CD14-positive monocyte (primary cell): Measurements from ENCODE around the gene MSLN. TPM values are rescaled to one million over a fixed set of nuclear protein-coding genes. Genes with fewer than 3 reads are reported as not detected.

ENCODE experiments used
- DNase-seq, 3 donors: peaks; one replicate each; pipeline ENCODE4 v3.0.0-alpha.2; 2011 to 2022
- H2AFZ ChIP-seq: 2 replicates; pipeline ENCODE4 v1.6.0; 2012; ENCODE audit warnings: mild to moderate bottlenecking, low read depth, low read length, inconsistent platforms; ENCODE audit not compliant: insufficient read depth, poor library complexity, severe bottlenecking
- H3K27ac ChIP-seq, 2 donors: 1 replicate in 1 of 2; 2 replicates in 1 of 2; pipeline ENCODE4 v1.5.1; 2012 to 2013; ENCODE audit warnings: low read length in 2 of 2, control low read depth in 1 of 2, inconsistent platforms in 1 of 2, low read depth in 1 of 2, mild to moderate bottlenecking in 1 of 2
- H3K27me3 ChIP-seq, 2 donors: one replicate each; pipeline versions ENCODE4 v1.6.0 to v1.6.1; 2011 to 2013; ENCODE audit warnings: low read length in 2 of 2; ENCODE audit not compliant: control insufficient read depth in 2 of 2, insufficient read depth in 2 of 2
- H3K36me3 ChIP-seq, 2 donors: replicated peaks in 1 of 2; 1 replicate in 1 of 2; 2 replicates in 1 of 2; pipeline versions ENCODE4 v1.5.1 to v1.6.1; 2012 to 2013; ENCODE audit warnings: low read length in 2 of 2, control low read depth in 1 of 2, inconsistent platforms in 1 of 2, mild to moderate bottlenecking in 1 of 2; ENCODE audit not compliant: insufficient read depth in 2 of 2, control insufficient read depth in 1 of 2
- H3K4me1 ChIP-seq, 2 donors: 1 replicate in 1 of 2; 2 replicates in 1 of 2; pipeline versions ENCODE4 v1.5.1 to v1.6.1; 2012 to 2013; ENCODE audit warnings: low read length in 2 of 2, control low read depth in 1 of 2, inconsistent platforms in 1 of 2, mild to moderate bottlenecking in 1 of 2, moderate library complexity in 1 of 2; ENCODE audit not compliant: insufficient read depth in 2 of 2, control insufficient read depth in 1 of 2
- H3K4me2 ChIP-seq: replicated peaks from 2 replicates; pipeline ENCODE3; 2012; ENCODE audit warnings: low read length, moderate library complexity, mild to moderate bottlenecking; ENCODE audit not compliant: poor library complexity, severe bottlenecking; ENCODE audit errors: extremely low read depth
- H3K4me3 ChIP-seq, 3 experiments: fragments of 200-600 bp in 1 of 3; sonication (generic) in 1 of 3; replicated peaks in 1 of 3; 1 replicate in 2 of 3; 2 replicates in 1 of 3; pipeline ENCODE4 v1.5.1; 2011 to 2013; ENCODE audit warnings: low read length in 3 of 3, mild to moderate bottlenecking in 3 of 3, control low read depth in 2 of 3, low read depth in 2 of 3, inconsistent platforms in 1 of 3, moderate library complexity in 1 of 3
- H3K79me2 ChIP-seq: 2 replicates; pipeline ENCODE4 v1.6.0; 2012; ENCODE audit warnings: mild to moderate bottlenecking, control low read depth, inconsistent platforms, low read length, moderate library complexity; ENCODE audit not compliant: insufficient read depth
- H3K9ac ChIP-seq: 2 replicates; pipeline ENCODE4 v1.6.0; 2017; ENCODE audit warnings: low read length, mild to moderate bottlenecking; ENCODE audit not compliant: insufficient read depth, poor library complexity, severe bottlenecking
- H3K9me3 ChIP-seq, 2 donors: replicated peaks in 1 of 2; 1 replicate in 1 of 2; 2 replicates in 1 of 2; pipeline versions ENCODE4 v1.5.1 to v1.6.1; 2012 to 2013; ENCODE audit warnings: low read length in 2 of 2, control low read depth in 1 of 2; ENCODE audit not compliant: control insufficient read depth in 1 of 2, insufficient read depth in 1 of 2
- H4K20me1 ChIP-seq: 2 replicates; pipeline ENCODE4 v1.6.0; 2012; ENCODE audit warnings: mild to moderate bottlenecking, low read length, control low read depth, moderate library complexity; ENCODE audit not compliant: insufficient read depth
- H3K27ac Mint-ChIP-seq, 7 donors: one replicate each; pipeline ENCODE4 v1.8.0; 2020; ENCODE audit warnings: mild to moderate bottlenecking in 7 of 7, mixed read lengths in 7 of 7, moderate library complexity in 6 of 7, inconsistent platforms in 2 of 7
- H3K27me3 Mint-ChIP-seq, 3 donors: one replicate each; pipeline ENCODE4 v1.8.0; 2021 to 2022; ENCODE audit warnings: low read depth in 3 of 3, mild to moderate bottlenecking in 3 of 3, mixed read lengths in 3 of 3, moderate library complexity in 3 of 3, inconsistent platforms in 1 of 3
- H3K36me3 Mint-ChIP-seq, 2 donors: one replicate each; pipeline ENCODE4 v1.8.0; 2020; ENCODE audit warnings: mixed read lengths in 2 of 2, inconsistent platforms in 1 of 2, mild to moderate bottlenecking in 1 of 2
- H3K4me1 Mint-ChIP-seq: one replicate; pipeline ENCODE4 v1.8.0; 2020; ENCODE audit warnings: mild to moderate bottlenecking, mixed read lengths
- H3K4me3 Mint-ChIP-seq, 2 donors: one replicate each; pipeline ENCODE4 v1.8.0; 2020; ENCODE audit warnings: mild to moderate bottlenecking in 2 of 2, mixed read lengths in 2 of 2, moderate library complexity in 1 of 2
- H3K9me3 Mint-ChIP-seq, 7 donors: one replicate each; pipeline ENCODE4 v1.8.0; 2020 to 2022; ENCODE audit warnings: mixed read lengths in 7 of 7, mild to moderate bottlenecking in 6 of 7, moderate library complexity in 6 of 7, inconsistent platforms in 2 of 7
- CTCF ChIP-seq: fragments of 200-600 bp; IDR thresholded peaks from one replicate; pipeline ENCODE4 v1.8.0; 2022; ENCODE audit warnings: antibody characterized with exemption, mild to moderate bottlenecking
- WGBS: methylation state at CpG from one replicate; pipeline ENCODE4 v1.1.5; 2013; ENCODE audit warnings: missing lambda C conversion rate; ENCODE audit not compliant: insufficient coverage; 5-methylcytosine and 5-hydroxymethylcytosine counted together
- intact Hi-C, 2 donors: fragments of 100-400 bp; cut with micrococcal nuclease; formaldehyde crosslinking; loops; one replicate each; pipeline versions ENCODE4 v1.15.0 to v1.15.1; 2023
- polyA plus RNA-seq, 3 donors: library from polyadenylated mRNA; depleted of rRNA in 1 of 3; unstranded in 2 of 3; stranded (reverse) in 1 of 3; fragments of 300-500 nt in 2 of 3; fragments of >200 nt in 1 of 3; fragmentation: Illumina TruSeq in 2 of 3; gene quantifications; 1 replicate in 2 of 3; 2 replicates in 1 of 3; pipeline ENCODE4 v1.2.3, GENCODE V29; 2012 to 2021

The MSLN gene
- polyA plus RNA-seq, 3 donors: 0.07 to 0.29 TPM; not detected in 1

DNA sequence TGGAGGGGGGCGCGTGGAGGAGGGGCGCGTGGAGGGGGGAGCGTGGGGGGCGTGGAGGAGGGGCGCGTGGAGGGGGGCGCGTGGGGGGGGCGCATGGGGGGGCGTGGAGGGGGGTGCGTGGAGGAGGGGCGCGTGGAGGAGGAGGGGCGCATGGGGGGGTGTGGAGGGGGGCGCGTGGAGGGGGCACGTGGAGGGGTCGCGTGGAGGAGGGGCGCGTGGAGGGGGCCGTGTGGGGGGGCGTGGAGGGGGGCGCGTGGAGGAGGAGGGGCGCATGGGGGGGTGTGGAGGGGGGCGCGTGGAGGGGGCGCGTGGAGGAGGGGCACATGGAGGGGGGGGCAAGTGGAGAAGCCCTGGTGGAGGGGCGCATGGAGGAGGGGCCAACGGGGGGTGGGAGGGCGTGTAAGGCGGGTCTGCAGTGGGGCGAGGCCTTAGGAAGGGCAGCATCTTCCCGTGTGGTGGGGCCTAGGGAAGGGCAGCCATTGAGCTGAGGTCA lies 7.3 kb downstream of the MSLN start:
- H3K4me2 ChIP-seq: no peak overlapping the region
- Mint-ChIP-seq H3K4me1 (no peaks in the 10 kb centered on the region), H3K4me3 (no peak overlapping the region), H3K27ac (no peak overlapping the region), H3K9me3 (no peaks in the 10 kb centered on the region), H3K36me3 (no peaks in the 10 kb centered on the region), H3K27me3 (peaks cover 0 to 9% (median 3%) of the 10 kb centered on the region in 3 donors)
- intact Hi-C loops: no loop called here
- no peaks in the 10 kb centered on the region for H3K79me2 ChIP-seq
- H3K27ac ChIP-seq: no peak overlapping the region
- no peak for TF ChIP-seq CTCF
- 53% methylated on average over 6 of the region's 38 CpGs for WGBS
- H4K20me1 ChIP-seq: no peaks in the 10 kb centered on the region
- DNase-seq: no peak
- H3K4me3 ChIP-seq: no peak overlapping the region
- no peaks in the 10 kb centered on the region for H3K36me3 ChIP-seq
- H3K9me3 ChIP-seq: no peaks in the 10 kb centered on the region
- H3K4me1 ChIP-seq: no peaks in the 10 kb centered on the region
- H3K9ac ChIP-seq: no peak overlapping the region
- no peak overlapping the region for H2AFZ ChIP-seq
- H3K27me3 ChIP-seq: peaks cover 0 to 2% of the 10 kb centered on the region in 2 donors

- no peak overlapping the region for H3K9ac ChIP-seq
- H3K9me3 ChIP-seq: no peaks in the 10 kb centered on the region
- TF ChIP-seq CTCF: no peak
- H2AFZ ChIP-seq: no peak overlapping the region
- H3K4me1 Mint-ChIP-seq: no peaks in the 10 kb centered on the region
- H3K4me3 ChIP-seq: no peak overlapping the region
- H3K79me2 ChIP-seq: no peaks in the 10 kb centered on the region
- no peaks in the 10 kb centered on the region for H3K4me1 ChIP-seq
- 88% methylated on average over 21 of the region's 21 CpGs for WGBS
- H4K20me1 ChIP-seq: no peaks in the 10 kb centered on the region
- peaks cover 0 to 9% (median 3%) of the 10 kb centered on the region in 3 donors for H3K27me3 Mint-ChIP-seq
- no peaks in the 10 kb centered on the region for H3K36me3 ChIP-seq
- intact Hi-C loops: no loop called here
- no peak overlapping the region for H3K27ac ChIP-seq
- no peak overlapping the region for H3K4me2 ChIP-seq
- peaks cover 0 to 2% of the 10 kb centered on the region in 2 donors for H3K27me3 ChIP-seq
- H3K36me3 Mint-ChIP-seq: no peaks in the 10 kb centered on the region
- H3K27ac Mint-ChIP-seq: no peak overlapping the region
- no peaks in the 10 kb centered on the region for H3K9me3 Mint-ChIP-seq
- H3K4me3 Mint-ChIP-seq: no peak overlapping the region
- no peak for DNase-seq
Observed at GRCh38 chr16:768428-768827, 7.9 kb downstream of the MSLN start.
